ENCODE measurements around the gene ERICH3.
A peak's percentile ranks its signal among the peaks of the same experiment; 100 is the strongest.

ERICH3 gene

DNA sequence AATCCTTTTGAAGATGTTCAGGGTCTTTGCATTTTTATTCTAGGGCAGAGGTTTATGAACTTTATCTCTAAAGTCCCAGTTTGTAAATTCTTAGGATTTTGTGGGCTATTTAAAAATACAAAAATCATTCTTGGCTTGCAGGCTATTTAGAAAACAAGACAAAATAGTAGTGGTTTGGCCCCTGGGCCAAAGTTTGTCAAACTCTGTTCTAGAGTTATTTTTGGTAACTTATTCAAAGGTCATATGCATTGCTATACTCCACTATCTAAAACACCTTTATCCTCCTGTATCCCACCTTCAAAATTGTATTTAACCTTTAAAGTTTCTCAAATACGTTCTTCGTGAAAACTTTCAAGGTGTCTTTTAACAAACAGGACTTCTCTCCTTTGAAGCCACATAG lies 85.7 kb downstream of the ERICH3 start:
- no peak for DNase-seq (ENCODE audit: low spot score)

- no peak for DNase-seq (ENCODE audit: low spot score)
Observed at GRCh38 chr1:74586253-74586897, 87.2 kb downstream of the ERICH3 start.

DNA sequence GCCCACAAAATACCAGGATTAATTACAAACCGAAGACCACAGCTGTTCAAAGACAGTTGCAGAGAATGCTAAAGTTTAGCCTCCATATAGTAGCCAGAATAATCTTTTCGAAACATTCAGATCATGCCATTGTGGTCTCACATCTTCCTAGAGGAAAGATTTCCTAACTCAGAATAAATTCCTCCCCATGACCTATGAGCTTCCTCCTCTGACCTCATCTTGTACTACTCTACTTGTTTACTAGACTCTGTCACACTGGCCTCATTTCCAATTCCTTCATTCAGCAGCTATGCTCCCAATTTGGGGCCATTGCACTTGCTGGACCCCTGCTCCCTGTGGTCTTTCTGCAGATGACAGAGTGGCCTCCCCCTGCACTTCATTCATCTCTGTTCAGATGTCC lies 89.4 kb downstream of the ERICH3 start:
- DNase-seq (ENCODE audit: low spot score) = peak; percentile 3

- no peak for DNase-seq (ENCODE audit: low spot score)
Observed at GRCh38 chr1:74583397-74583796, 90.2 kb downstream of the ERICH3 start.

DNA sequence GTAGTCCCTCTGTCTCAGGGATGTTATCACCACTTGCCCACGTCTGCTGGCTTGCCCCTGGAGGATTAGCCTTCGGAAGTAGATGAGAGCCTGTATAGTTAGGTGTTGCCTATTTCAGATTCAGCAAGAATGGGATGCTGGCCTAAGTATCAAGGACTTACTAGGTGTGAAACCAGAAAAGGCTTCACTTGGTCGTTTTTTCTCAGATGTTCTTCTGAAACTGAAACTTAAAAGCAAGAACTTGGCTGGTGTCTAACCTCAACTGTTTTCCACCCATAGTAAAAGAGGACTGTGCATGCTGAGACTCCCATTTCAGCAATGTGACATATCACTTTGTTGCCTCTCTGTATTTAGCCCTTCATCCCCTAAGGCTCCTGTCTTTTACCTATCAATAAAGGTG lies 94.2 kb downstream of the ERICH3 start:
- no peak for DNase-seq (ENCODE audit: low spot score)

- DNase-seq (ENCODE audit: low spot score) = no peak
Observed at GRCh38 chr1:74578101-74578500, 95.5 kb downstream of the ERICH3 start.

- no peak for DNase-seq (ENCODE audit: low spot score)
Observed at GRCh38 chr1:74571891-74572290, 101.7 kb downstream of the ERICH3 start.

- DNase-seq (ENCODE audit: low spot score) = no peak
Observed at GRCh38 chr1:74571493-74571800, 102.1 kb downstream of the ERICH3 start.

- DNase-seq (ENCODE audit: low spot score) = no peak
Observed at GRCh38 chr1:74570797-74571492, 102.6 kb downstream of the ERICH3 start.

DNA sequence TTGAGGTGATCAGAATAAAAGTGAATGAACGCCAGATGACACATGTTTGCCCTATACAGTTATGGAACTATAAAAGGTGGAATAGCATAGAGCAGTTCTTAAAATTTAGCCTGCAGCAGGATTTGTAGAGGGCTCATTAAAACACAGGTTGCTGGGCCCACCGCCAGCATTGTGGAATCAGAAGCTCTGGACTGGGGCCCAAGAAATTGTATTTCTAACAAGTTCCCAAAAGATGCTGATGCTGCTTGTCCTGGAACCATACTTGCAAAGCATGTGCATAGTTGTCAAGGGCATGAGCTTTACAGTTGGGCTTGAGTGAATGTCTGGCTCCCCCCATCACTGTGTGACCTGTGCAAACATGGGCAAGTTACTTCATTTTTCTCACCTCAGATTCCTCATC lies 123.7 kb downstream of the ERICH3 start:
- DNase-seq (ENCODE audit: low spot score) = no peak

DNA sequence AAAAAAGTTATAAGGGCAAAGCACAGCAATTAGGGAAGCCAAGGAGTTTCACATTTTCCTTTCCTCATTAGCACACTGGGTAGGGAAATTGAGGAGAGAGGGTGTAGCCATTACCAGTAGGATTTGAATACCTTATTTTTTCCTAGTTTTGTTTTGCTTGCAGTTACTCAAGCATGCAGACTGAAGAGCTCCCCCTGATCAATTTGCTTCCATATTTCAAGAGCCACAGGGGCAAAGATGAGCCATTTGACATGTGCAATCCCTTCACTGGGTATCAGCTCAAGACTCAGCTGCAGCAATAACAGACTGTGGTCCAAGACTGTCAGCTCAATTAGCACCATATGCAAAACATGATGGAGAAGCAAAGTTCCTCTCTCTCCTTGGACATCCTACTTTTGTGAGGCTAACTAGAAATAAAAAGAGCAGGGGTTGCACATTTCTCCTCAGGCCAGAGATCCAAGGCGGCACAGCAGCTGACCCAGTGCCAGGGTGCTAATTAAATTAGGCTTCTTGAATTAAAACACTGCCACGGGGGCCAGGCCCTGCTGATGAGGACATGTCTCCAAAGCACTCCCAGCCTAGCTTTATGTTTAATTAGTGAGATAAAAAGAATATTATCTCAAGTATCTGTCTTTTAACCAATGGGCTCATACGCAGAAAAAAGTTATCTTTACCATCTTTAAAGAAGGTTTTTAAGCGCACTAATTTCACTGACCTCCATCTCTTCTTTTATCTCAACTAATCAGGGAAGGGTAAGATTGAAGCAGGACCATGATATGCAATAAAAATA lies 124.4 kb downstream of the ERICH3 start:
- no peak for DNase-seq (ENCODE audit: low spot score)

GRCh38 chr1:74545821-74546220 lies 127.8 kb downstream of the ERICH3 start:
- no peak for DNase-seq (ENCODE audit: low spot score)

GRCh38 chr1:74534241-74534640 lies 139.4 kb downstream of the ERICH3 start:
- peak; percentile 5 for DNase-seq (ENCODE audit: low spot score)

DNA sequence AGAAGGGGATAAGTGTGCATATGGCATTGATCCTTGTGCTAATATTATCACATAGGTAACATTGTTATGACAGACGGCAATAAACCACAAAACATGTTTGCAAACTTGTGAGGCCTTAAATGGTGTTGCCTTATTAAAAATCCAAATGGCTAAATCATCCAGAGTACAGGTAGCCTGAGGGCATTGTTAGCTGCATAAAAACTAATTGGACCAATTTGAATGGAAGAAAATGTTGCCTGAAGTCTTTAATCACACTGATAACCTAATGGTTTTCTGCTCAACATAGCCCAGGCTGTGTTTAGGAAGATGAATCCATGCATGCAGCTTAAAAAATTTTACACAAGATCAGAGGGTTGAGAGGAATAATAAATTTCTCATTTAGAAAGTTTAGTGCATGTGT lies 141.8 kb downstream of the ERICH3 start:
- no peak for DNase-seq (ENCODE audit: low spot score)

- no peak for DNase-seq (ENCODE audit: low spot score)
Observed at GRCh38 chr1:74530892-74531291, 142.7 kb downstream of the ERICH3 start.

- no peak for DNase-seq (ENCODE audit: low spot score)
Observed at GRCh38 chr1:74528123-74528522, 145.5 kb downstream of the ERICH3 start.

- DNase-seq (ENCODE audit: low spot score) = no peak
Observed at GRCh38 chr1:74526708-74527107, 146.9 kb downstream of the ERICH3 start.

GRCh38 chr1:74523873-74524480 lies 149.6 kb downstream of the ERICH3 start:
- no peak for DNase-seq (ENCODE audit: low spot score)

- DNase-seq (ENCODE audit: low spot score) = no peak
Observed at GRCh38 chr1:74522148-74522547, 151.4 kb downstream of the ERICH3 start.

Measured in AG08396 (cell line).